HEK293 (cell line): Measurements from ENCODE around the gene SEMA4C.

Source experiments
- ZNF184 ChIP-seq: fragments of 450-650 bp; IDR thresholded peaks from 2 replicates; pipeline ENCODE4 v1.5.1; 2018; ENCODE audit warnings: missing biosample characterization, mild to moderate bottlenecking, missing genetic modification characterization
- ZSCAN16 ChIP-seq: fragments of 450-650 bp; formaldehyde crosslinking; IDR thresholded peaks from 2 replicates; pipeline ENCODE4 v1.5.1; 2016; ENCODE audit warnings: missing biosample characterization, missing genetic modification characterization

- TF ChIP-seq ZSCAN16 (tag by site-specific recombination) (no peak), ZNF184 (tag by site-specific recombination) (no peak)
Observed at GRCh38 chr2:96898135-96898505, 28.2 kb upstream of the SEMA4C start.
